ENCODE results near the gene NFYA.
A peak's percentile ranks its signal among the peaks of the same experiment; 100 is the strongest.

The NFYA gene

GRCh38 chr6:41040101-41040939, 32.5 kb upstream of the NFYA start (continued):
- TF ChIP-seq ZBTB10 (tag by site-specific recombination; IDR thresholded peaks at IDR 0.05), result no peak

GRCh38 chr6:41040940-41041536, 31.7 kb upstream of the NFYA start:
- H3K9me3 ChIP-seq (ENCODE audit: control insufficient read depth, insufficient read depth, low read depth, low read length), result no peaks in the 10 kb centered on the region
- no peaks in the 10 kb centered on the region for H3K4me1 ChIP-seq (ENCODE audit: control insufficient read depth, insufficient read depth, low read length)
- no peak overlapping the region for H3K4me3 ChIP-seq (ENCODE audit: low read depth, low read length)
- POLR2A ChIA-PET, result no interaction called here
- H3K36me3 ChIP-seq (ENCODE audit: control insufficient read depth in 2 of 2, insufficient read depth in 1 of 2, low read length in 2 of 2), result no peaks in the 10 kb centered on the region
- TF ChIP-seq ZNF510 (tag by site-specific recombination; IDR thresholded peaks at IDR 0.05; ENCODE audit: insufficient replicate concordance) (no peak), KLF1 (tag by site-specific recombination; IDR thresholded peaks at IDR 0.05) (peak; percentile 78)
- H3K27ac ChIP-seq (ENCODE audit: extremely low read depth, low read depth, low read length), result no peak overlapping the region
- CTCF ChIA-PET, result interaction anchor here (0.5 to 8.3 kb wide), 10 partner anchors 8 to 490 kb away, joined by 3 to 146 read pairs (median 5); partner anchors contain the start of gene APOBEC2

GRCh38 chr6:41042226-41043055, 30.3 kb upstream of the NFYA start, which contains the start of gene TSPO2:
Gene TSPO2, plus strand, starts transcription at chr6:41042467. Its CDS starts 519 bp downstream, at chr6:41042986.
- TF ChIP-seq ZBTB1 (tag by site-specific recombination; IDR thresholded peaks at IDR 0.05) (no peak), ZNF184 (tag by site-specific recombination; IDR thresholded peaks at IDR 0.05) (no peak), ZNF37A (tag by site-specific recombination; IDR thresholded peaks at IDR 0.05) (no peak), ZNF350 (tag by site-specific recombination; IDR thresholded peaks at IDR 0.05) (no peak), ZSCAN5A (tag by site-specific recombination; IDR thresholded peaks at IDR 0.05) (no peak), EGR2 (tag by site-specific recombination; IDR thresholded peaks at IDR 0.05; ENCODE audit: low read depth) (no peak), ZNF792 (tag by site-specific recombination; IDR thresholded peaks at IDR 0.05) (no peak), REPIN1 (tag by site-specific recombination; IDR thresholded peaks at IDR 0.05; ENCODE audit: low read depth) (no peak), ZFP3 (tag by site-specific recombination; IDR thresholded peaks at IDR 0.05; ENCODE audit: low read depth) (no peak), ZFP69B (tag by site-specific recombination; IDR thresholded peaks at IDR 0.05) (no peak), ZNF654 (tag by site-specific recombination; IDR thresholded peaks at IDR 0.05; ENCODE audit: low read depth) (no peak), ZNF211 (tag by site-specific recombination; IDR thresholded peaks at IDR 0.05; ENCODE audit: low read depth) (no peak), ZBTB44 (tag by site-specific recombination; IDR thresholded peaks at IDR 0.05) (no peak), ZNF670 (tag by site-specific recombination; IDR thresholded peaks at IDR 0.05; ENCODE audit: low read depth) (no peak), ZNF660 (tag by site-specific recombination; IDR thresholded peaks at IDR 0.05) (no peak), ZNF777 (tag by site-specific recombination; IDR thresholded peaks at IDR 0.05; ENCODE audit: borderline replicate concordance) (no peak), HOXA7 (CRISPR knock-in tag; IDR thresholded peaks at IDR 0.05; ENCODE audit: borderline replicate concordance) (no peak)
- Histone ChIP-seq H3K36me3 (ENCODE audit: control insufficient read depth in 2 of 2, insufficient read depth in 1 of 2, low read length in 2 of 2) (no peaks in the 10 kb centered on the region), H3K9me3 (ENCODE audit: control insufficient read depth, insufficient read depth, low read depth, low read length) (no peaks in the 10 kb centered on the region), H3K27ac (ENCODE audit: extremely low read depth, low read depth, low read length) (no peak within 1 kb of the TSS), H3K4me3 (ENCODE audit: low read depth, low read length) (no peak within 1 kb of the TSS), H3K4me1 (ENCODE audit: control insufficient read depth, insufficient read depth, low read length) (no peaks in the 10 kb centered on the region)
- ChIA-PET POLR2A (interaction anchor here (1.2 kb wide), 1 partner anchor 15 kb away, joined by 3 read pairs; no protein-coding TSS in a partner anchor), CTCF (interaction anchor here (0.5 to 8.3 kb wide), 5 partner anchors 10 to 1318 kb away, joined by 3 to 146 read pairs (median 4); partner anchors contain the start of gene APOBEC2)

Measured in HEK293 (cell line).